ENCODE results near the gene SHANK1. TPM values are rescaled to one million over a fixed set of nuclear protein-coding genes. Genes with fewer than 3 reads are reported as not detected.

Gene SHANK1
- total and polyA plus RNA-seq, 2 of the 4 experiments (the other 2 are of a cell fraction): 6.1 to 6.7 TPM

DNA sequence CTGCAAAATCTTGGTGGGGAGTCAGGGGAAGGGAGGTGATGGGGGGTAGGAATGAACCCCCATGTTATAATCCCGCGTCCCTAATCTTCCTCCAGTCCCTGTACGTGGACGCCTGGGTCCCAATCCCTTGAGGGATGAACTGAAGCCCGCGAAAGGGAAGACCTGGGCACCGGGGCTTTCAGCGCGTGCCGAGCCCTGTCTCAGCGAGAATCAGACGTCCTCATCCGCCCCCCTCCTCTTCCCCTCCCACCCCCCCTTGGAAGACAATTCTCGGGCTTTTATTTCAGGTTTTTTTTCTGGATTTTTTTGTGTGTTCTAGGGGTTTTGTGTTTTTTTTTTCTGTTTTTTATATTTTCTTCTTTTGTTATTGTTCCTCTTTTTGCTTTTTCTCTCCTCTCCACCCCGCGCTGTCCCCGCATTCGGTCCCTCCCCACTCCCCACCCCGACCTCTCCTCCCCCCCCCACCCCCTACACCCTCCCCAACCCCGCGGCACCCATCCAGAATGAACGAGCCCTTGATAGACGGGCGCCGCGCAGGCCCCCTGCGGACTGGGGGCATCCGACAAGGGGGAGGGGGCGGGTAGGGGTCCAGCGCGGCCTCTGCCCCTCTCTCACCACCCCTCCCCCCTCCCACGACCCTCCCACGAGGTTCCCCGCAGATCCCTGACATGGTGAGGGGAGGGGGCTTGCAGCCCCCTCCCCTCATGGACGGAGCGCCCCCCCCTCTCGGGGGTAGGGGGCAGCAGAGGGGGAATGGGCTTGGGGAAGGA is 60.1 kb downstream of the SHANK1 start:
- Histone ChIP-seq H3K18ac (ENCODE audit: low read depth, low read length) (no peak overlapping the region), H3K36me3 (ENCODE audit: control insufficient read depth, insufficient read depth, low read length) (no peaks in the 10 kb centered on the region), H2AK5ac (ENCODE audit: low read depth, low read length) (no peak overlapping the region), H2BK15ac (ENCODE audit: low read depth, low read length) (no peak overlapping the region), H4K91ac (ENCODE audit: insufficient read depth, low read depth, low read length) (no peak overlapping the region), H2AFZ (replicated peaks; ENCODE audit: low read length, poor library complexity) (no peak overlapping the region), H2BK120ac (ENCODE audit: low read depth, low read length) (no peak overlapping the region), H3K9me1 (ENCODE audit: insufficient read depth, low read length) (peaks cover 5% of the 10 kb centered on the region; the same call in 1 of the 2 replicates), H3K9me3 (ENCODE audit: control insufficient read depth, insufficient read depth, low read length) (peaks cover 4% of the 10 kb centered on the region), H4K8ac (ENCODE audit: low read depth in 2 of 2, low read length in 2 of 2) (no peak overlapping the region), H3K4me3 (ENCODE audit: insufficient read depth, low read depth, low read length) (no peak overlapping the region), H4K20me1 (ENCODE audit: insufficient read depth, low read length) (no peaks in the 10 kb centered on the region; the same call in 1 of the 2 replicates), H3K14ac (replicated peaks; ENCODE audit: low read depth, low read length) (no peak overlapping the region), H2BK20ac (ENCODE audit: low read depth, low read length) (no peak overlapping the region), H3K27ac (ENCODE audit: insufficient read depth, low read length) (no peak overlapping the region), H3K27me3 (ENCODE audit: control insufficient read depth, insufficient read depth, low read length) (peaks cover 12% of the 10 kb centered on the region; the same call in 1 of the 2 replicates), H2BK5ac (ENCODE audit: low read depth, low read length, poor library complexity, severe bottlenecking) (no peak overlapping the region), H3K79me1 (ENCODE audit: low read depth in 1 of 2, low read length in 2 of 2) (no peaks in the 10 kb centered on the region), H3K4me2 (ENCODE audit: low read depth, low read length) (peak overlapping the region; percentile 74), H2AK9ac (replicated peaks; ENCODE audit: low read depth, low read length, poor library complexity) (no peak overlapping the region), H4K5ac (ENCODE audit: low read depth, low read length) (no peak overlapping the region), H3K9ac (ENCODE audit: low read depth, low read length) (no peak overlapping the region), H3K23ac (ENCODE audit: low read depth, low read length) (no peak overlapping the region), H3K4ac (ENCODE audit: low read depth, low read length) (no peak overlapping the region), H3K56ac (ENCODE audit: extremely low read depth, insufficient read depth, low read length) (no peak overlapping the region), H3K4me1 (ENCODE audit: control insufficient read depth, insufficient read depth, low read length) (peaks cover 2% of the 10 kb centered on the region; the same call in 1 of the 2 replicates)
- ATAC-seq (ENCODE audit: low read depth) (no peak), DNase-seq (no peak)
- ChIA-PET POLR2A (ENCODE audit: unreplicated experiment) (no interaction called here), CTCF (no interaction called here)
- BruUV-seq (replicated peaks): no TSS peak
- dilution Hi-C loops (cut with HindIII; ENCODE audit: low sequenced_read_pairs, unreplicated experiment) (no loop called here), intact Hi-C loops (cut with micrococcal nuclease) (no loop called here), in situ Hi-C loops (cut with MboI; ENCODE audit: low sequenced_read_pairs) (no loop called here)
- no CpG with 5 or more reads among the region's 37 CpGs for WGBS, 2 experiments (ENCODE audit: extremely low coverage in 2 of 2, insufficient read length in 1 of 2)
- TF ChIP-seq SMC3 (IDR thresholded peaks at IDR 0.05; ENCODE audit: low read depth, low read length) (no peak), BHLHE40 (IDR thresholded peaks at IDR 0.05; ENCODE audit: low read depth, low read length) (no peak), MAZ (IDR thresholded peaks at IDR 0.05; ENCODE audit: borderline replicate concordance, low read depth, low read length) (no peak), CEBPB (IDR thresholded peaks at IDR 0.05; ENCODE audit: low read depth, low read length) (no peak), FOS (IDR thresholded peaks at IDR 0.05; ENCODE audit: low read depth, low read length) (no peak), CHD1 (IDR thresholded peaks at IDR 0.05; ENCODE audit: low read depth, low read length) (no peak)
- TF ChIP-seq, protein P1, sequence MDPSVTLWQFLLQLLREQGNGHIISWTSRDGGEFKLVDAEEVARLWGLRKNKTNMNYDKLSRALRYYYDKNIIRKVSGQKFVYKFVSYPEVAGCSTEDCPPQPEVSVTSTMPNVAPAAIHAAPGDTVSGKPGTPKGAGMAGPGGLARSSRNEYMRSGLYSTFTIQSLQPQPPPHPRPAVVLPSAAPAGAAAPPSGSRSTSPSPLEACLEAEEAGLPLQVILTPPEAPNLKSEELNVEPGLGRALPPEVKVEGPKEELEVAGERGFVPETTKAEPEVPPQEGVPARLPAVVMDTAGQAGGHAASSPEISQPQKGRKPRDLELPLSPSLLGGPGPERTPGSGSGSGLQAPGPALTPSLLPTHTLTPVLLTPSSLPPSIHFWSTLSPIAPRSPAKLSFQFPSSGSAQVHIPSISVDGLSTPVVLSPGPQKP (IDR thresholded peaks at IDR 0.05; ENCODE audit: borderline replicate concordance, low read depth, low read length): no peak
- TF ChIP-seq, protein P2, sequence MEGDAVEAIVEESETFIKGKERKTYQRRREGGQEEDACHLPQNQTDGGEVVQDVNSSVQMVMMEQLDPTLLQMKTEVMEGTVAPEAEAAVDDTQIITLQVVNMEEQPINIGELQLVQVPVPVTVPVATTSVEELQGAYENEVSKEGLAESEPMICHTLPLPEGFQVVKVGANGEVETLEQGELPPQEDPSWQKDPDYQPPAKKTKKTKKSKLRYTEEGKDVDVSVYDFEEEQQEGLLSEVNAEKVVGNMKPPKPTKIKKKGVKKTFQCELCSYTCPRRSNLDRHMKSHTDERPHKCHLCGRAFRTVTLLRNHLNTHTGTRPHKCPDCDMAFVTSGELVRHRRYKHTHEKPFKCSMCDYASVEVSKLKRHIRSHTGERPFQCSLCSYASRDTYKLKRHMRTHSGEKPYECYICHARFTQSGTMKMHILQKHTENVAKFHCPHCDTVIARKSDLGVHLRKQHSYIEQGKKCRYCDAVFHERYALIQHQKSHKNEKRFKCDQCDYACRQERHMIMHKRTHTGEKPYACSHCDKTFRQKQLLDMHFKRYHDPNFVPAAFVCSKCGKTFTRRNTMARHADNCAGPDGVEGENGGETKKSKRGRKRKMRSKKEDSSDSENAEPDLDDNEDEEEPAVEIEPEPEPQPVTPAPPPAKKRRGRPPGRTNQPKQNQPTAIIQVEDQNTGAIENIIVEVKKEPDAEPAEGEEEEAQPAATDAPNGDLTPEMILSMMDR (conservative IDR thresholded peaks at IDR 0.05; ENCODE audit: low read depth, low read length): no peak
